GM23338 (cell line): ENCODE data around the gene VWA7.

Experiments used
- TF ChIP-seq, protein P1 (sequence below), 2 experiments: fragments of 200-600 bp in 1 of 2; sonication (generic) in 1 of 2; conservative IDR thresholded peaks; 2 replicates each; pipeline versions ENCODE4 v1.5.1 to v1.6.1; 2016 to 2017; ENCODE audit warnings: antibody characterized with exemption in 2 of 2, low read depth in 2 of 2, mild to moderate bottlenecking in 2 of 2, moderate library complexity in 1 of 2
- TF ChIP-seq, protein P2 (sequence below): IDR thresholded peaks from one replicate; pipeline ENCODE4 v1.6.1; 2018; ENCODE audit warnings: antibody characterized with exemption; ENCODE audit not compliant: unreplicated experiment

DNA sequence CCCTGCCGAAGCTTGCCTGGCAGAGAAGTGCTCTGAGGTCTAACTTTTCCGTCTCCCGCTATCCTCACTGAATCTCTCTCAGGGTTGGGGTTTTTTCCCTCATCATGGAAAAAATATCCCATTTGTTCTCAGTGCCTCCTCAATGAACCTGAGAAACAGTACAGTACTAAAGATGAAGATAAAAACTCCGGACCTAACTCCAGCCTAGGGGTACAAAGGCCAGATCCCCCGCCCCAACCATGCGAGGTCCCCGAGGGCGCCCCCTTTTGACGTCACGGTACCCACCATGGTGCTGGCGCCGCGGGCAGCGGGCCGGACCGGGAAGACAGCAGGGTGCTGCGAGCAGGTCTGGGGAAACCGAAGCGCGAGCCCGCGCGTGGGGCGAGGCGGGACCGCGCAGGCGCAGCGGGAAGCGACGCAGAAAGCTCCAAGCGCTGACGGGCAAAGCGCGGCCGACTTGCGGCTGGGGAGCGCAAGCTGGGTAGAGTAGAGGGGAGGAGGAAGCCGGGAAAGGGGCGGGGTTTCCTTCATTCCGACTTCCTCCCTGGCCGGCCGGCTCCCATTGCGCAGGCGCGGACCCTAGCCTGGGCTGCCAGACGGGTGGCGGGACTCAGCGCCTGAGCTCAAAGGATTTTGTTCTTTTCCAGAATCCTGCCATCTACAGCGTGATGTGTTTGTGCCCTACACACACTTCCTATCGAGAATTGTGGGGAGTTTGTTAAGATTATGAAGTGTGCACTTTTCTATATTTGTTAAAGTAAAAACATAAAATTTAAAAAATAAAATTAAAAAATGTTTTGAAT is 29.5 kb upstream of the VWA7 start, which contains the start of gene LSM2:
- TF ChIP-seq, protein P1, sequence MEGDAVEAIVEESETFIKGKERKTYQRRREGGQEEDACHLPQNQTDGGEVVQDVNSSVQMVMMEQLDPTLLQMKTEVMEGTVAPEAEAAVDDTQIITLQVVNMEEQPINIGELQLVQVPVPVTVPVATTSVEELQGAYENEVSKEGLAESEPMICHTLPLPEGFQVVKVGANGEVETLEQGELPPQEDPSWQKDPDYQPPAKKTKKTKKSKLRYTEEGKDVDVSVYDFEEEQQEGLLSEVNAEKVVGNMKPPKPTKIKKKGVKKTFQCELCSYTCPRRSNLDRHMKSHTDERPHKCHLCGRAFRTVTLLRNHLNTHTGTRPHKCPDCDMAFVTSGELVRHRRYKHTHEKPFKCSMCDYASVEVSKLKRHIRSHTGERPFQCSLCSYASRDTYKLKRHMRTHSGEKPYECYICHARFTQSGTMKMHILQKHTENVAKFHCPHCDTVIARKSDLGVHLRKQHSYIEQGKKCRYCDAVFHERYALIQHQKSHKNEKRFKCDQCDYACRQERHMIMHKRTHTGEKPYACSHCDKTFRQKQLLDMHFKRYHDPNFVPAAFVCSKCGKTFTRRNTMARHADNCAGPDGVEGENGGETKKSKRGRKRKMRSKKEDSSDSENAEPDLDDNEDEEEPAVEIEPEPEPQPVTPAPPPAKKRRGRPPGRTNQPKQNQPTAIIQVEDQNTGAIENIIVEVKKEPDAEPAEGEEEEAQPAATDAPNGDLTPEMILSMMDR (conservative IDR thresholded peaks at IDR 0.05; ENCODE audit: low read depth in 2 of 2): peak; percentile 30 to 45
- TF ChIP-seq, protein P2, sequence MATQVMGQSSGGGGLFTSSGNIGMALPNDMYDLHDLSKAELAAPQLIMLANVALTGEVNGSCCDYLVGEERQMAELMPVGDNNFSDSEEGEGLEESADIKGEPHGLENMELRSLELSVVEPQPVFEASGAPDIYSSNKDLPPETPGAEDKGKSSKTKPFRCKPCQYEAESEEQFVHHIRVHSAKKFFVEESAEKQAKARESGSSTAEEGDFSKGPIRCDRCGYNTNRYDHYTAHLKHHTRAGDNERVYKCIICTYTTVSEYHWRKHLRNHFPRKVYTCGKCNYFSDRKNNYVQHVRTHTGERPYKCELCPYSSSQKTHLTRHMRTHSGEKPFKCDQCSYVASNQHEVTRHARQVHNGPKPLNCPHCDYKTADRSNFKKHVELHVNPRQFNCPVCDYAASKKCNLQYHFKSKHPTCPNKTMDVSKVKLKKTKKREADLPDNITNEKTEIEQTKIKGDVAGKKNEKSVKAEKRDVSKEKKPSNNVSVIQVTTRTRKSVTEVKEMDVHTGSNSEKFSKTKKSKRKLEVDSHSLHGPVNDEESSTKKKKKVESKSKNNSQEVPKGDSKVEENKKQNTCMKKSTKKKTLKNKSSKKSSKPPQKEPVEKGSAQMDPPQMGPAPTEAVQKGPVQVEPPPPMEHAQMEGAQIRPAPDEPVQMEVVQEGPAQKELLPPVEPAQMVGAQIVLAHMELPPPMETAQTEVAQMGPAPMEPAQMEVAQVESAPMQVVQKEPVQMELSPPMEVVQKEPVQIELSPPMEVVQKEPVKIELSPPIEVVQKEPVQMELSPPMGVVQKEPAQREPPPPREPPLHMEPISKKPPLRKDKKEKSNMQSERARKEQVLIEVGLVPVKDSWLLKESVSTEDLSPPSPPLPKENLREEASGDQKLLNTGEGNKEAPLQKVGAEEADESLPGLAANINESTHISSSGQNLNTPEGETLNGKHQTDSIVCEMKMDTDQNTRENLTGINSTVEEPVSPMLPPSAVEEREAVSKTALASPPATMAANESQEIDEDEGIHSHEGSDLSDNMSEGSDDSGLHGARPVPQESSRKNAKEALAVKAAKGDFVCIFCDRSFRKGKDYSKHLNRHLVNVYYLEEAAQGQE: no peak
